Measurements from ENCODE around the gene ZNF831. TPM values are rescaled to one million over a fixed set of nuclear protein-coding genes. Genes with fewer than 3 reads are reported as not detected.

The ZNF831 gene
- total and polyA plus RNA-seq, 10 of the 15 experiments (the other 5 are each of a cell fraction or from before 2014, with no cell fraction given): 0.01 to 0.97 (median 0.23) TPM

- TF ChIP-seq CEBPB (IDR thresholded peaks at IDR 0.05; ENCODE audit: borderline replicate concordance in 1 of 2, low read depth in 2 of 2, low read length in 2 of 2) (no peak), ZNF24 (IDR thresholded peaks at IDR 0.05) (no peak)
Observed at GRCh38 chr20:59164686-59165391, 1.2 kb downstream of the ZNF831 start (continued).

DNA sequence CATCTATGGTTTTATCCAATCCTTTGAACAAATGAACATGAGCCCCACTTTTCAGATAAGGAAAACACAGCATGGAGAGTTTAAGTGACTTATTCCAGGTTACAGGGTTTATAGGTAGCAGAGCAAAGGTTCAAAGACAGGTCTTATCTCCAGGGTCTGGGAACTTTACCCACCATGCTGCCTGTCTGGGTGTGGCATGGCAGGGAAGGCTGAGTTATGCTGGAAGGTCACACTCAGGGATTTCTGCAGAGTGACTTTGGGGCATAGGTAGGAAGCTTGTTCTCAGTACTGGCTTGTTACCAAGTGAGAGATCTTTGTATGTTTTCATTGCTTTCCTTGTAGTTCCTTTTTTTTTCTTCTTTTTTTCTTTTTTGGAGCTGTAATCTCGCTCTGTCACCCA is 1.8 kb downstream of the ZNF831 start:
- Histone ChIP-seq H3K36me3 (ENCODE audit: control insufficient read depth in 2 of 2, insufficient read depth in 2 of 2, low read length in 1 of 2) (no peaks in the 10 kb centered on the region), H3K27me3 (replicated peaks in 1 of 2; ENCODE audit: control insufficient read depth in 2 of 2, insufficient read depth in 2 of 2, low read length in 1 of 2) (peaks cover 0 to under 1% of the 10 kb centered on the region in 2 experiments; a peak in 1 of 4 replicates), H2AFZ (ENCODE audit: control insufficient read depth, low read depth, low read length) (no peak overlapping the region; the same call in 1 of the 2 replicates), H3K27ac (ENCODE audit: control insufficient read depth, insufficient read depth) (no peak overlapping the region), H4K20me1 (ENCODE audit: control insufficient read depth, insufficient read depth) (no peaks in the 10 kb centered on the region), H3K9ac (ENCODE audit: control insufficient read depth, insufficient read depth, low read length) (0 out of 2 replicates have a peak overlapping the region, but pooled peaks have one; percentile 7), H3K9me3 (replicated peaks; ENCODE audit: control insufficient read depth, insufficient read depth, low read length) (no peaks in the 10 kb centered on the region), H3K4me1 (ENCODE audit: control insufficient read depth, insufficient read depth, low read length) (peaks cover 4% of the 10 kb centered on the region; the same call in 1 of the 2 replicates), H3K4me2 (ENCODE audit: control insufficient read depth, insufficient read depth) (peak overlapping the region; percentile 65), H3K79me2 (ENCODE audit: control insufficient read depth, insufficient read depth, low read length) (no peaks in the 10 kb centered on the region), H3K4me3 (0 out of 2 replicates have a peak overlapping the region, but pooled peaks have one; percentile 10)
- FAIRE-seq: no peak
- CTCF ChIA-PET: no interaction called here
- RAD21 ChIA-PET (ENCODE audit: unreplicated experiment): no interaction called here
- TF ChIP-seq CREM (IDR thresholded peaks at IDR 0.05; ENCODE audit: low read depth) (no peak), SMAD1 (IDR thresholded peaks at IDR 0.05; ENCODE audit: low read depth, partially characterized antibody) (no peak), EP300 (IDR thresholded peaks at IDR 0.05; ENCODE audit: borderline replicate concordance in 1 of 2, control insufficient read depth in 1 of 2, low read depth in 2 of 2, low read length in 2 of 2) (no peak)
- intact Hi-C loops (cut with micrococcal nuclease; ENCODE audit: unreplicated experiment): no loop called here
- DNase-seq (ENCODE audit: low read depth, low spot score): no peak
- in situ Hi-C loops (cut with MboI): no loop called here
- ATAC-seq: no peak
- 25% methylated on average over 1 of the region's 1 CpG for WGBS (ENCODE audit: insufficient coverage, insufficient replicate concordance, low lambda C conversion rate, missing lambda C conversion rate)
- POLR2A ChIA-PET: no interaction called here
- BruUV-seq (replicated peaks): no TSS peak
- SMC1A ChIA-PET (ENCODE audit: uncharacterized antibody, unreplicated experiment): no interaction called here

Measured in GM12878 (cell line).